Endothelial cell of umbilical vein (primary cell): Measurements from ENCODE around the gene FAM163A.

Experiments
- CTCF ChIP-seq, 2 donors: IDR thresholded peaks; 1 replicate in 1 of 2; 2 replicates in 1 of 2; pipeline ENCODE4 v1.5.1; 2011; ENCODE audit warnings: low read length in 2 of 2, mild to moderate bottlenecking in 2 of 2, moderate library complexity in 2 of 2, control low read depth in 1 of 2, inconsistent platforms in 1 of 2, low read depth in 1 of 2; ENCODE audit not compliant: insufficient read depth in 1 of 2; ENCODE audit errors: extremely low read depth in 1 of 2
- EZH2 ChIP-seq: IDR thresholded peaks from 2 replicates; pipeline ENCODE4 v1.6.1; 2012; ENCODE audit warnings: borderline replicate concordance, low read depth, mild to moderate bottlenecking, moderate library complexity, low read length, inconsistent platforms; ENCODE audit not compliant: severe bottlenecking
- FOS ChIP-seq: IDR thresholded peaks from 2 replicates; pipeline ENCODE4 v1.6.1; 2011; ENCODE audit warnings: mild to moderate bottlenecking, low read length, moderate library complexity, borderline replicate concordance; ENCODE audit not compliant: insufficient read depth
- MAX ChIP-seq: IDR thresholded peaks from 2 replicates; pipeline ENCODE4 v1.6.1; 2011; ENCODE audit not compliant: insufficient read depth, insufficient read length
- POLR2A ChIP-seq: IDR thresholded peaks from 2 replicates; pipeline ENCODE4 v1.6.1; 2012; ENCODE audit warnings: low read depth, mild to moderate bottlenecking, control low read depth, low read length
- POLR2AphosphoS5 ChIP-seq: IDR thresholded peaks from 2 replicates; pipeline ENCODE4 v1.6.1; 2012; ENCODE audit warnings: low read depth, mild to moderate bottlenecking, control low read depth, low read length, moderate library complexity; ENCODE audit not compliant: insufficient read depth

GRCh38 chr1:179785728-179786127 is 42.6 kb downstream of the FAM163A start:
- TF ChIP-seq POLR2A (no peak), CTCF (IDR thresholded peaks at IDR 0.05; ENCODE audit: extremely low read depth in 1 of 2, insufficient read depth in 1 of 2, low read depth in 1 of 2, low read length in 2 of 2) (no peak), POLR2AphosphoS5 (no peak), EZH2 (no peak), MAX (no peak), FOS (no peak)
